HEK293 (cell line): ENCODE measurements around the gene FDCSP.

Source experiments
- SP2 ChIP-seq: fragments of 450-650 bp; formaldehyde crosslinking; IDR thresholded peaks from 2 replicates; pipeline ENCODE4 v1.5.1; 2016; ENCODE audit warnings: missing biosample characterization, missing genetic modification characterization
- ZNF239 ChIP-seq: fragments of 450-650 bp; formaldehyde crosslinking; IDR thresholded peaks from 2 replicates; pipeline ENCODE4 v1.5.1; 2016; ENCODE audit warnings: missing biosample characterization, missing genetic modification characterization
- ZNF514 ChIP-seq: fragments of 450-650 bp; formaldehyde crosslinking; IDR thresholded peaks from 2 replicates; pipeline ENCODE4 v1.5.1; 2016; ENCODE audit warnings: missing biosample characterization, missing genetic modification characterization
- TF ChIP-seq, protein P1 (sequence below): fragments of 450-650 bp; formaldehyde crosslinking; IDR thresholded peaks from 2 replicates; pipeline ENCODE4 v1.5.1; 2016; ENCODE audit warnings: missing biosample characterization, missing genetic modification characterization
- TF ChIP-seq, protein P2 (sequence below): fragments of 450-650 bp; formaldehyde crosslinking; IDR thresholded peaks from 2 replicates; pipeline ENCODE4 v1.5.1; 2016; ENCODE audit warnings: missing biosample characterization, missing genetic modification characterization
- TF ChIP-seq, protein P3 (sequence below): fragments of 450-650 bp; formaldehyde crosslinking; IDR thresholded peaks from 2 replicates; pipeline ENCODE4 v1.5.1; 2016; ENCODE audit warnings: missing biosample characterization, missing genetic modification characterization, low read depth

DNA sequence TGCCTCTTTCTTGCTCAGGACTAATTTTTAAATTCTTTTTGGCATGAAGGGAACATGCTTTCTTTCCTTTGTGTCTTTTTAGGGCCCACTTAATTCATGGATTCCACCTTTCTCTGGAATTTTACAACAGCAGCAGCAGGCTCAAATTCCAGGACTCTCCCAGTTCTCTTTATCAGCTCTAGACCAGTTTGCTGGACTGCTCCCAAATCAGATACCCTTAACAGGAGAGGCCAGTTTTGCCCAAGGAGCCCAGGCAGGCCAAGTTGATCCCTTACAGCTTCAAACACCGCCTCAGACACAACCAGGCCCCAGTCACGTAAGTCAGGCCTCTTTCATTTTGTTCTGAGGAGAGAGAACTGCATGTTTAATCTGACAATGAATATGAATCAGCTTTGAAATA, 28.1 kb upstream of the FDCSP start:
- TF ChIP-seq, protein P1, sequence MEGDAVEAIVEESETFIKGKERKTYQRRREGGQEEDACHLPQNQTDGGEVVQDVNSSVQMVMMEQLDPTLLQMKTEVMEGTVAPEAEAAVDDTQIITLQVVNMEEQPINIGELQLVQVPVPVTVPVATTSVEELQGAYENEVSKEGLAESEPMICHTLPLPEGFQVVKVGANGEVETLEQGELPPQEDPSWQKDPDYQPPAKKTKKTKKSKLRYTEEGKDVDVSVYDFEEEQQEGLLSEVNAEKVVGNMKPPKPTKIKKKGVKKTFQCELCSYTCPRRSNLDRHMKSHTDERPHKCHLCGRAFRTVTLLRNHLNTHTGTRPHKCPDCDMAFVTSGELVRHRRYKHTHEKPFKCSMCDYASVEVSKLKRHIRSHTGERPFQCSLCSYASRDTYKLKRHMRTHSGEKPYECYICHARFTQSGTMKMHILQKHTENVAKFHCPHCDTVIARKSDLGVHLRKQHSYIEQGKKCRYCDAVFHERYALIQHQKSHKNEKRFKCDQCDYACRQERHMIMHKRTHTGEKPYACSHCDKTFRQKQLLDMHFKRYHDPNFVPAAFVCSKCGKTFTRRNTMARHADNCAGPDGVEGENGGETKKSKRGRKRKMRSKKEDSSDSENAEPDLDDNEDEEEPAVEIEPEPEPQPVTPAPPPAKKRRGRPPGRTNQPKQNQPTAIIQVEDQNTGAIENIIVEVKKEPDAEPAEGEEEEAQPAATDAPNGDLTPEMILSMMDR (tag by site-specific recombination): no peak
- TF ChIP-seq SP2 (tag by site-specific recombination) (no peak), ZNF239 (tag by site-specific recombination) (no peak), ZNF514 (tag by site-specific recombination) (no peak)
- TF ChIP-seq, protein P2, sequence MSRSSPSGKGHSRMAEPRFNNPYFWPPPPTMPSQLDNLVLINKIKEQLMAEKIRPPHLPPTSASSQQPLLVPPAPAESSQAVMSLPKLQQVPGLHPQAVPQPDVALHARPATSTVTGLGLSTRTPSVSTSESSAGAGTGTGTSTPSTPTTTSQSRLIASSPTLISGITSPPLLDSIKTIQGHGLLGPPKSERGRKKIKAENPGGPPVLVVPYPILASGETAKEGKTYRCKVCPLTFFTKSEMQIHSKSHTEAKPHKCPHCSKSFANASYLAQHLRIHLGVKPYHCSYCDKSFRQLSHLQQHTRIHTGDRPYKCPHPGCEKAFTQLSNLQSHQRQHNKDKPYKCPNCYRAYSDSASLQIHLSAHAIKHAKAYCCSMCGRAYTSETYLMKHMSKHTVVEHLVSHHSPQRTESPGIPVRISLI: no peak
- TF ChIP-seq, protein P3, sequence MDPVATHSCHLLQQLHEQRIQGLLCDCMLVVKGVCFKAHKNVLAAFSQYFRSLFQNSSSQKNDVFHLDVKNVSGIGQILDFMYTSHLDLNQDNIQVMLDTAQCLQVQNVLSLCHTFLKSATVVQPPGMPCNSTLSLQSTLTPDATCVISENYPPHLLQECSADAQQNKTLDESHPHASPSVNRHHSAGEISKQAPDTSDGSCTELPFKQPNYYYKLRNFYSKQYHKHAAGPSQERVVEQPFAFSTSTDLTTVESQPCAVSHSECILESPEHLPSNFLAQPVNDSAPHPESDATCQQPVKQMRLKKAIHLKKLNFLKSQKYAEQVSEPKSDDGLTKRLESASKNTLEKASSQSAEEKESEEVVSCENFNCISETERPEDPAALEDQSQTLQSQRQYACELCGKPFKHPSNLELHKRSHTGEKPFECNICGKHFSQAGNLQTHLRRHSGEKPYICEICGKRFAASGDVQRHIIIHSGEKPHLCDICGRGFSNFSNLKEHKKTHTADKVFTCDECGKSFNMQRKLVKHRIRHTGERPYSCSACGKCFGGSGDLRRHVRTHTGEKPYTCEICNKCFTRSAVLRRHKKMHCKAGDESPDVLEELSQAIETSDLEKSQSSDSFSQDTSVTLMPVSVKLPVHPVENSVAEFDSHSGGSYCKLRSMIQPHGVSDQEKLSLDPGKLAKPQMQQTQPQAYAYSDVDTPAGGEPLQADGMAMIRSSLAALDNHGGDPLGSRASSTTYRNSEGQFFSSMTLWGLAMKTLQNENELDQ (tag by site-specific recombination): no peak
